ENCODE results near the gene CYP27B1.

CYP27B1 gene

GRCh38 chr12:57751788-57752667, 14.8 kb downstream of the CYP27B1 start, which contains the start of gene CDK4:
TSS of gene CDK4 (minus strand) at chr12:57752310. CDS start at chr12:57751717, 593 bp downstream.
- Histone ChIP-seq H3K9me3 (ENCODE audit: control insufficient read depth in 1 of 2, low read length in 2 of 2) (no peaks in the 10 kb centered on the region), H3K9ac (ENCODE audit: low read depth in 1 of 2, low read length in 2 of 2) (peak within 1 kb of the TSS; percentile 86 to 90), H3K27ac (ENCODE audit: low read depth, low read length) (peak within 1 kb of the TSS; percentile 62), H3K4me1 (ENCODE audit: control insufficient read depth in 1 of 2, insufficient read depth in 2 of 2, low read length in 2 of 2) (peaks cover 41 to 46% of the 10 kb centered on the region in 2 donors), H3K36me3 (ENCODE audit: control insufficient read depth in 1 of 2, insufficient read depth in 2 of 2, low read length in 2 of 2) (peaks cover 0 to 29% of the 10 kb centered on the region in 2 donors), H3K27me3 (ENCODE audit: control insufficient read depth in 1 of 2, insufficient read depth in 2 of 2, low read length in 2 of 2) (no peaks in the 10 kb centered on the region), H3K4me3 (ENCODE audit: low read depth in 1 of 2, low read length in 2 of 2) (peak within 1 kb of the TSS; percentile 88 to 96)

GRCh38 chr12:57751432-57751787, 15.5 kb downstream of the CYP27B1 start:
- Histone ChIP-seq H3K9ac (ENCODE audit: low read depth in 1 of 2, low read length in 2 of 2) (peak overlapping the region; percentile 86 to 90), H3K36me3 (ENCODE audit: control insufficient read depth in 1 of 2, insufficient read depth in 2 of 2, low read length in 2 of 2) (peaks cover 0 to 36% of the 10 kb centered on the region in 2 donors), H3K9me3 (ENCODE audit: control insufficient read depth in 1 of 2, low read length in 2 of 2) (no peaks in the 10 kb centered on the region), H3K4me3 (ENCODE audit: low read depth in 1 of 2, low read length in 2 of 2) (peak overlapping the region; percentile 88 to 96), H3K27ac (ENCODE audit: low read depth, low read length) (peak overlapping the region; percentile 62), H3K27me3 (ENCODE audit: control insufficient read depth in 1 of 2, insufficient read depth in 2 of 2, low read length in 2 of 2) (no peaks in the 10 kb centered on the region), H3K4me1 (ENCODE audit: control insufficient read depth in 1 of 2, insufficient read depth in 2 of 2, low read length in 2 of 2) (peaks cover 37 to 40% of the 10 kb centered on the region in 2 donors)

- no peaks in the 10 kb centered on the region for H3K27me3 ChIP-seq (ENCODE audit: control insufficient read depth in 1 of 2, insufficient read depth in 2 of 2, low read length in 2 of 2)
- no peaks in the 10 kb centered on the region for H3K9me3 ChIP-seq (ENCODE audit: control insufficient read depth in 1 of 2, low read length in 2 of 2)
- peak overlapping the region; percentile 88 to 96 for H3K4me3 ChIP-seq (ENCODE audit: low read depth in 1 of 2, low read length in 2 of 2)
- peaks cover 0 to 37% of the 10 kb centered on the region in 2 donors for H3K36me3 ChIP-seq (ENCODE audit: control insufficient read depth in 1 of 2, insufficient read depth in 2 of 2, low read length in 2 of 2)
- H3K9ac ChIP-seq (ENCODE audit: low read depth in 1 of 2, low read length in 2 of 2) = peak overlapping the region; percentile 86 to 90
- no peak overlapping the region for H3K27ac ChIP-seq (ENCODE audit: low read depth, low read length)
- peaks cover 35% of the 10 kb centered on the region in 2 donors for H3K4me1 ChIP-seq (ENCODE audit: control insufficient read depth in 1 of 2, insufficient read depth in 2 of 2, low read length in 2 of 2)
These were observed 16.1 kb downstream of the CYP27B1 start for GRCh38 chr12:57750561-57751431.

- Histone ChIP-seq H3K27ac (ENCODE audit: low read depth, low read length) (no peak overlapping the region), H3K4me1 (ENCODE audit: control insufficient read depth in 1 of 2, insufficient read depth in 2 of 2, low read length in 2 of 2) (peaks cover 36 to 38% of the 10 kb centered on the region in 2 donors), H3K27me3 (ENCODE audit: control insufficient read depth in 1 of 2, insufficient read depth in 2 of 2, low read length in 2 of 2) (no peaks in the 10 kb centered on the region), H3K4me3 (ENCODE audit: low read depth in 1 of 2, low read length in 2 of 2) (no peak overlapping the region), H3K9ac (ENCODE audit: low read depth in 1 of 2, low read length in 2 of 2) (no peak overlapping the region), H3K9me3 (ENCODE audit: control insufficient read depth in 1 of 2, low read length in 2 of 2) (no peaks in the 10 kb centered on the region), H3K36me3 (ENCODE audit: control insufficient read depth in 1 of 2, insufficient read depth in 2 of 2, low read length in 2 of 2) (peaks cover 0 to 37% of the 10 kb centered on the region in 2 donors)
These were observed 17.8 kb downstream of the CYP27B1 start for GRCh38 chr12:57749061-57749460.

GRCh38 chr12:57746025-57746424, 20.9 kb downstream of the CYP27B1 start:
- H3K9me3 ChIP-seq (ENCODE audit: control insufficient read depth in 1 of 2, low read length in 2 of 2) = no peaks in the 10 kb centered on the region
- peaks cover 13 to 23% of the 10 kb centered on the region in 2 donors for H3K4me1 ChIP-seq (ENCODE audit: control insufficient read depth in 1 of 2, insufficient read depth in 2 of 2, low read length in 2 of 2)
- peaks cover 0 to 37% of the 10 kb centered on the region in 2 donors for H3K36me3 ChIP-seq (ENCODE audit: control insufficient read depth in 1 of 2, insufficient read depth in 2 of 2, low read length in 2 of 2)
- H3K27me3 ChIP-seq (ENCODE audit: control insufficient read depth in 1 of 2, insufficient read depth in 2 of 2, low read length in 2 of 2) = peaks cover 1 to 9% of the 10 kb centered on the region in 2 donors
- no peak overlapping the region for H3K9ac ChIP-seq (ENCODE audit: low read depth in 1 of 2, low read length in 2 of 2)
- H3K4me3 ChIP-seq (ENCODE audit: low read depth in 1 of 2, low read length in 2 of 2) = peak overlapping the region; percentile 96 to 98
- H3K27ac ChIP-seq (ENCODE audit: low read depth, low read length) = no peak overlapping the region

- Histone ChIP-seq H3K9me3 (ENCODE audit: control insufficient read depth in 1 of 2, low read length in 2 of 2) (no peaks in the 10 kb centered on the region), H3K27ac (ENCODE audit: low read depth, low read length) (peak overlapping the region; percentile 89), H3K9ac (ENCODE audit: low read depth in 1 of 2, low read length in 2 of 2) (peak overlapping the region; percentile 92 to 99), H3K4me1 (ENCODE audit: control insufficient read depth in 1 of 2, insufficient read depth in 2 of 2, low read length in 2 of 2) (peaks cover 10 to 25% of the 10 kb centered on the region in 2 donors), H3K4me3 (ENCODE audit: low read depth in 1 of 2, low read length in 2 of 2) (peak overlapping the region; percentile 96 to 98), H3K27me3 (ENCODE audit: control insufficient read depth in 1 of 2, insufficient read depth in 2 of 2, low read length in 2 of 2) (peaks cover 7 to 13% of the 10 kb centered on the region in 2 donors), H3K36me3 (ENCODE audit: control insufficient read depth in 1 of 2, insufficient read depth in 2 of 2, low read length in 2 of 2) (peaks cover 0 to 37% of the 10 kb centered on the region in 2 donors)
These were observed 21.4 kb downstream of the CYP27B1 start for GRCh38 chr12:57745485-57745881.

GRCh38 chr12:57744777-57745484, 21.9 kb downstream of the CYP27B1 start, which contains the start of gene TSPAN31:
TSS of gene TSPAN31 (plus strand) at chr12:57745039. CDS start at chr12:57745155, 116 bp downstream.
- Histone ChIP-seq H3K4me3 (ENCODE audit: low read depth in 1 of 2, low read length in 2 of 2) (peak within 1 kb of the TSS; percentile 96 to 98), H3K36me3 (ENCODE audit: control insufficient read depth in 1 of 2, insufficient read depth in 2 of 2, low read length in 2 of 2) (peaks cover 0 to 33% of the 10 kb centered on the region in 2 donors), H3K4me1 (ENCODE audit: control insufficient read depth in 1 of 2, insufficient read depth in 2 of 2, low read length in 2 of 2) (peaks cover 10 to 28% of the 10 kb centered on the region in 2 donors), H3K9ac (ENCODE audit: low read depth in 1 of 2, low read length in 2 of 2) (peak within 1 kb of the TSS; percentile 92 to 99), H3K9me3 (ENCODE audit: control insufficient read depth in 1 of 2, low read length in 2 of 2) (no peaks in the 10 kb centered on the region), H3K27me3 (ENCODE audit: control insufficient read depth in 1 of 2, insufficient read depth in 2 of 2, low read length in 2 of 2) (peaks cover 7 to 17% of the 10 kb centered on the region in 2 donors), H3K27ac (ENCODE audit: low read depth, low read length) (peak within 1 kb of the TSS; percentile 89)

- Histone ChIP-seq H3K4me3 (ENCODE audit: low read depth in 1 of 2, low read length in 2 of 2) (peak overlapping the region; percentile 96 to 98), H3K27ac (ENCODE audit: low read depth, low read length) (peak overlapping the region; percentile 89), H3K36me3 (ENCODE audit: control insufficient read depth in 1 of 2, insufficient read depth in 2 of 2, low read length in 2 of 2) (peaks cover 0 to 28% of the 10 kb centered on the region in 2 donors), H3K4me1 (ENCODE audit: control insufficient read depth in 1 of 2, insufficient read depth in 2 of 2, low read length in 2 of 2) (peaks cover 10 to 32% of the 10 kb centered on the region in 2 donors), H3K9ac (ENCODE audit: low read depth in 1 of 2, low read length in 2 of 2) (peak overlapping the region; percentile 92 to 99), H3K9me3 (ENCODE audit: control insufficient read depth in 1 of 2, low read length in 2 of 2) (no peaks in the 10 kb centered on the region), H3K27me3 (ENCODE audit: control insufficient read depth in 1 of 2, insufficient read depth in 2 of 2, low read length in 2 of 2) (peaks cover 10 to 23% of the 10 kb centered on the region in 2 donors)
These were observed 22.6 kb downstream of the CYP27B1 start for GRCh38 chr12:57744194-57744776.

GRCh38 chr12:57743769-57744168, 23.1 kb downstream of the CYP27B1 start:
- no peaks in the 10 kb centered on the region for H3K9me3 ChIP-seq (ENCODE audit: control insufficient read depth in 1 of 2, low read length in 2 of 2)
- H3K4me1 ChIP-seq (ENCODE audit: control insufficient read depth in 1 of 2, insufficient read depth in 2 of 2, low read length in 2 of 2) = peaks cover 10 to 36% of the 10 kb centered on the region in 2 donors
- peaks cover 15 to 27% of the 10 kb centered on the region in 2 donors for H3K27me3 ChIP-seq (ENCODE audit: control insufficient read depth in 1 of 2, insufficient read depth in 2 of 2, low read length in 2 of 2)
- H3K4me3 ChIP-seq (ENCODE audit: low read depth in 1 of 2, low read length in 2 of 2) = no peak overlapping the region
- H3K9ac ChIP-seq (ENCODE audit: low read depth in 1 of 2, low read length in 2 of 2) = no peak overlapping the region
- H3K36me3 ChIP-seq (ENCODE audit: control insufficient read depth in 1 of 2, insufficient read depth in 2 of 2, low read length in 2 of 2) = peaks cover 0 to 23% of the 10 kb centered on the region in 2 donors
- H3K27ac ChIP-seq (ENCODE audit: low read depth, low read length) = no peak overlapping the region

Data from duodenal mucosa (tissue), 2 donors.